ENCODE data around the gene TFF2. TPM values are rescaled to one million over a fixed set of nuclear protein-coding genes. Genes with fewer than 3 reads are reported as not detected.
A peak's percentile ranks its signal among the peaks of the same experiment; 100 is the strongest.

The TFF2 gene
- total RNA-seq, 1 experiment from 2014 or later = not detected

DNA sequence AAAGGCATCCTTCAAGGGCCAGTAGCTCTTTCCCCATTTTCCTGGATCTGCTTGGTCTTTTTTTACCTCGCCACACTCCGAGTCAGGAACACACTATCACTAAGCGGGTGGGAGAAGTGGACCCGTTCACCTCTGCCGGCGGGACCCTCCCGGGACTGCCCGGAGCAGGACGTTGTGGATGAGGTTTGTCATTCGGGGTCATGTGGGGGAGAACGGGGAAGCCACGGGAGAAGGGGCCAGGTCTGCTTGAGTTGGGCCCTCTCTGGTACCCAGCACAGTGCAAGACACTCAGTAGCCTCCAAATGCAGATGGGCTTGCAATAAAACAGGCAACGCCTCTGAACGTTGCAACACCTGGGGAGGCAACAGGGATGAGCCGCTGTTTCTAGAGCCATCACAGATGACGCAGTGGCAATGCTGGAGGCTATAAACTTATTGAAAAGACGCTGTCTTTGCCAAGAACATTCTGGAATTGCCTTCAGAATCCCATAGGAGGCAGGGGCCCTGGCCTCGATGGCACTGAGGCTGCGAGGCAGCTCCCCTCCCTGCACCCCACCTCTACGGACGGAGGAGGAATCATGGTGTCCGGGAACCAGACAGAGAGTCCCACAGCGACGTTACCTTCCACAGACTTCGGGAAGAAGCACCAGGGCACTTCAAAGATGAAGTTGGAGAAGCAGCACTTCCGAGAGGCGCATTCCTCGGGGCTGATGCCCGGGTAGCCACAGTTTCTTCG lies 3.8 kb downstream of the TFF2 start:
- no peak for DNase-seq (ENCODE audit: low read depth)

DNA sequence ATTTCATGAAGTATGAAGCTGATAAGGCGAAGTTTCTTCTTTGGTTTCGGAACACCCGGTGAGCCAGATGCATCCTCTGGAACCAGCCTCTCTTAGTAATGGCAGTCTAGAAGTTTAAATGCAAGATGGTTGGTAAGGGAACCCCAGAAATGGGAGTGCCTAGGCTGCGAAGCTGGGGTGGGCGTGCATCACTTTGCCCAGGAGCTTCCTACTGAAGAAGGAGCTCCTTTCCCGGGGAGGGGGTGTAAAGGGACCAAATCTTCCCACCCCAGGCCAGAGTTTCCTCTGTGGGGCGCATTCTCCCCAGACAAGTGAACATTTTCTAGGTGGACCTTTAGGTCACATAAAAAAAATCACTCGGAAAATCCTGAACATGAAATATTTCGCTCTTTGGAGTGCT lies 4.4 kb downstream of the TFF2 start:
- no peak for DNase-seq (ENCODE audit: low read depth)

DNA sequence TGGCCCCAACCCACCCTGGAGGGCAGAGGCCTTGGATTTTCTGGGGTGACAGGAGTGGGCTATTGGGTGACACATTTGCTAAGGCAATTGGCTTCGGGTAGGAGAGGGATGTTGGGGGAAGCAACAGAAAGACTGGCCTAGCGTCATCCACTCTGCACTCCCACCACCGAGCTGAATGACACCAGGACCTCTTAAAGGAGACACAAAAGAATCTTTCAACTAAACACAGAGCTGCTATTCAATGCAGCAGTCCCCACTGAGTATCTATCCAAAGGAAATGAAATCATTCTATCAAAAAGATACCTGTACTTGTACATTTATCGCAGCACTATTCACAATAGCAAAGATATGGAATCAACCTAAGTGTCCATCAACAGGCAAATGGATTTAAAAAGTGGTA lies 6.2 kb downstream of the TFF2 start:
- no peak for DNase-seq (ENCODE audit: low read depth)

DNA sequence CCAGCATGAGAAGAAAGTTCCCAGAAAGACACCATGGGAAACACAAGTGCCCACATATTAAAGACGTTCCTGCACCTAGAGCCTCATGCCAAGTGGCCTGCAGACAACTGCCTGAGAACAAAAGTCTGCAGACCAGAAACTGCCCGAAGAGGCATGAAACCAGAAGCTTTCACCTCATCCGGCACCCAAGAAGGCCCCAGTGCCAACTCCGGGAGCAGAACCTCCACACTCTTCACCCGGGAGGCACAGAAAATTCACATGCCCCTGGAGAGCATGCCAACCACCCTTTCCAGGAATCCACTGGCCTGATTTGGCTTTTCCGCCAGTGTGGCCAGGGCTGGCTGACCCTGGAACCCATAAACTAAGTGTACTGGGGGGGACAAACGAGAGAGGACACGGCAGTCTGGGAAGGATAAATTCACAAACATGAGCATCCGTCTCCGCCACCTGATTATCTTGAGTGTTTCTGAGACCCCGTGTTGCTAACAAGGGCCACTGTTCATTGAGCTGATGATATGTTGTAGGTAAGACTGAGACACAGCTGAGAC lies 6.8 kb downstream of the TFF2 start:
- no peak for DNase-seq (ENCODE audit: low read depth)

DNA sequence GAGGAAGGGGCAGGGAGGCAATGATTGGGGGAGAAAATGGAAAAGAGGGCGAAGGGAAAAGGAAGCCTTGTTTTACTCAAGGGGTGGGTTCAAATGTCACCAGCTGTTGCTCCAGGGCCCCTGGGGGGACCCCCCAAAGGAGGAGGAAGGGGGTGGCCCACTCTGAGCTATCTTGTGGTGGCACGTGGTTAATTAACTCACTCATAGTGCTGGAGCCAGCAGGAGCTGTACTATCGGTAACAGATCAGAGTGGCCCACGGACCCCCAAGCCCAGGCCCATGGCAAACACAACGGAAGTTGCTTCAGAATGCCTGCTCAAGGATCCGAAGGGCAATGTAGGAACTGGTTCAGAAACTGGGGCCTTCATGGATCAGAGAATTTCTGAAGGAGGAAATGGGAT lies 7.2 kb downstream of the TFF2 start:
- no peak for DNase-seq (ENCODE audit: low read depth)

DNA sequence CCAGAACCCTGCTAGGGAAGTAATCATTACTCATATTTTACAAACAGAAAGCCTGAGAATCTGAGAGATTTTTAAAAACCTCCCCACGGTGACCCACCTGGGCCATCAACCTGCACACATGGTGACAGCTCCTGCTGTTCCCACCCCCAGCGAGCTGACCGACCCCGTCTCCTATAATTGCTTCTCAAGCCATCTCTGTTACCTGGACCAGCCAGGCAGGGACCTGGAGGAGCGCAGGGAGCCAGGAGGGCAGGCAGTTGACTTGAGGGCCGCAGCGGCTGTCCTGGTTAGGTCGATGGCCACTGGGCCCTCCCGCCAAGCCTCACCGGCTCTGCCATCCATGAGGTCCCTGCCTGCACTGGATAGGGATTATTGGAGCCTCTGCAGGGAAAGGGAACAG lies 7.7 kb downstream of the TFF2 start:
- DNase-seq (ENCODE audit: low read depth) = no peak

DNA sequence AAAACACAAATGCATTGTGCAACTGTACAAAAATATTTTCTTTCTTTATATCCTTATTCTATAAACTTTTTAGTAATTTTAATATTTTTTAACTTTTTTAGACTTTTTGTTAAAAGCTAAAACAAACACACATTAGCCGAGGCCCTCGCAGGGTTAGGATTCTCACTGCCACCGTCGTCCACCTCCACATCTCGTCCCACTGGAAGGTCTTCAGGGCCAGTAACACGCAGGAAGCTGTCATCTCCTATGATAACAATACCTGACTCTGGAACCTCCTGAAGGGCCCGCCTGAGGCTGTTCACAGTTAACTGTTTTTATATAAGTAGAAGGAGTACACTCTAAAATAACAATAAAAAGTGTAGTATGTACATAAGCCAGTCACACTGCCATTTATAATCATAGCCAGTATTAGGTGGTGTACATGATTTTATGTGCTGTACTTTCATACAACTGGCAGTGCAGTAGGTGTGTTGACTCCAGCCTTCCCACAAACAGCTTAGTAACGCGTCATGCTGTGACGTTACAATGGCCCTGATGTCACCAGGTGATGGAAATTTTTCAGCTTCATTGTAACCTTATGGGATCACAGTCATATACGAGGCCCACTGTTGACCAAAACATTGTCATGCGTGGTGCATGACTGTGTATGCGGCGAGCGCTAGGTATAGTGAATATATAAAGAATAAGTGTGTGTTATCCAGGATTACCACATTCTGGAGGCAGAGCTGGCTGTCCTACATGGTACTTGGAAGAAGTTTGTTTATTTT lies 8.8 kb downstream of the TFF2 start:
- DNase-seq (ENCODE audit: low read depth) = no peak

DNA sequence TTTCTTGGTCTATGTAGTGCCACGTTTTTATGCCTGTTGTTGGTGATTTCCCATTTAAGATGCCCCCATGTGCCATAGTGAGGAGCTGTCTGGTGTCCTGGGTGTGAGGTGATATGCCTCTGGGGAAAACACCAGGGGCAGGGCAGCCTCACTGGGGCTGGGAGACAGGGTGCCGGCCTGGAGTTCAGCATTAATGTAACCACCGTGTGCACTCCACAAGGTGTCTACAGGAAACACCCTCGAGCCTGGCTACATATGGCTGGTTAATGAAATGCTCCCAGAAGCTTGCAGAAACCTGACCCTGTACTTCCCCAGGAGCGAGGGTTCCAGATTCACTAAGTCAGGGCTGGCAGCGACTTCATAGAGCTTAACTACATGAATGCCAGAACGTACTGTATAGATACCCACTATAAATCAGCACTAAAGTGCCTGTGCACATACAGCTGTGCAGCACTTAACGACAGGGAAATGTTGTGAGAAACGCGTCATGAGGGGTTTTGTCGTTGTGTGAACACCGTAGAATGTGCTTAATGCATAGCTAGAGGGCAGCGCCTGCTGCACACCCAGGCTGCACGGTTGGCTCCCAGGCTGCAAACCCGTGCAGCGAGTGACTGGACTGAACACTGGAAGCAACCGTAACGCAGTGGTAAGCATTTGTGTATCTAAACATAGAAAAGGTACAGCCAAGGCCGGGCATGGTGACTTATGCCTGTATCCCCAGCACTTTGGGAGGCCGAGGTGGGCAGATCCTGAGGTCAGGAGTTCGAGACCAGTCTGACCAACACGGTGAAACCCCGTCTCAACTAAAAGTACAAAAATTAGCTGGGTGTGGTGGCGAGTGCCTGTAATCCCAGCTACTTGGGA lies 10.4 kb downstream of the TFF2 start:
- no peak for DNase-seq (ENCODE audit: low read depth)

DNA sequence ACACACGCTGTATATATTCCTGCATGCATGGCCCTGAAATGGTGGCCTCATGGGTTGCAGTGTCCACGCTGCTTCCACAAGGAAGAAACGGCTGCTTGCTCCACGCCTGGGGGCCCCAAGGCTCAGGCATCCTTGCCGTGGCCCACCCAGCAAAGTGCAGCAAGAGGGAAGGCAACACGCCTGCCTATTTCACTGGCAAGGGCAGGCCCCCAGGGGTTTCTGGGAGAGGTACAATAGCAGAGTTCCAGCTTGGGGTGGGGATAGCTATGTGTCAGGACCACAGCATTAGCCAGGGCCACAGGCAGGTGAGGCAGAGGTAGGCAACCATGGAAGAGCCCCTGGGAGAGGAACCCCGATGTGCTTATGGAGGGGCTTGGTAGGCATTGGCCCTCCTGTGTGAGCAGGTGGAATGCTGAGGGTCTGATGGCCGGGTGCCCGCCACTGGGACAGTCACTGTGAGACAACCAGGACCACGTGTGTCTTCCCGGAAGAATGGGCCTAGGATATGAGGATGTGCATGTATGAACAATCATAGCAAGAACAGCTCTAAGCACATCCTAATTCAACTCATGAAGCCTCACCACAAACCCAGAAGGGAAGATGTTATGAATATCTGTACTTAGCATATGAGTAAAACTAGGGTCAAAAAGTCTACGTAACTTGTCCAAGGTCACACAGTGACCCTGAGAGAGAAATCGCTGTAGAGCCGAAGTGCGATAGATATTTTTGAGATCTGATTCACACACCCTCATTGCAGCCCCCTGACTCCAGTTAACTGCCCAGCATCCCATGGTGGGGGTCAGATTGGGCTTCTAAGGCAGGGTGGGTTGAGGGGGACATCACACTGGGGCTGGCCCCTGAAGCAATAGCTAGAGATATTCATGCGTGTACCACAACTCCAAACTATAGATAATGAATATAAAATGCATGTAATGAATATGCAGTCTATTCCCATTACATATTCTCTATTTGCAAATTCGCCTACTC lies 11.8 kb downstream of the TFF2 start:
- DNase-seq (ENCODE audit: low read depth) = no peak

DNA sequence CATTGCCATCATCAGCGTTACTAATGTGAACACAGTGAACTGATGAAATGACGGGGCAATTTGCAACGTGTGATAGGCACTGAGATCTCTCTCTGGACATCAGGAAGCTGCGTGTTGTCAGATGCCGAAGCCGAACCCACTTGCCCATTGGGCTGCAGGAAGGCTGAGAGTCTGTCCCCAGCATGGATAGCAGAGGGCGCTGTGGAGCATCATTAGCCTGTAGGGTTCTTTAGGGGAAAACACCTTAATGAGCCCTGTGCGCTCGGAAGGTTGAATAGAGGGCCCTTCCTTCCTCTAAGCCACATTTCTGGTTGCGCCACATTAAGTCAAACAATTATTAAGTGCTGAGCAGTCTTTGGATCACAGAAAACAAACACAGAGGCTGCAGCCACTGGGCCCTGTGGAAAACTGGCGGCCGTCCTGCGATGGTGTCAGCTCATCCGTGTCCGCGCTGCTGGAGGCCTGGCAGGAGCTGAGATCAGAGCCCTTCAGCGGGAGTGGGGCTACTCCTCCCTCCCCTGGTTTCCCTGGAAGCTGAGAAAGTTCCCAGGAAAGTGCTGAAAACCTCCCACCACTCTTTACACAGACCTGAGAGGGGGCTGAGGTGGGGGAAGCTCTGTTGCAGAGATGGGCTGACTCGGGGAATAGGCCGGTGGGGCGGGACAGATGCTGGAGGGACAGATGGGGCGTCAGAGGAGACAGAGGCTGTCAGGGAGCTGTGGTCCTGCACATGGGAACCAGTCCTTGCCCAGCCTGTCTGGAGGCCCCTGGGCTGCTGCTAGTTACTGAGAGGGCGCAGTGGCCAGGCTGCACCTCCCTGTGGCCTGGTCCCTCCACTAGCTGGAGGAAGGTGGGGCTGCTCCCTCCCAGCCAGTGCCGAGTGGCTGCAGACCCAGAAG lies 12.7 kb downstream of the TFF2 start:
- peak; percentile 1 for DNase-seq (ENCODE audit: low read depth)

DNA sequence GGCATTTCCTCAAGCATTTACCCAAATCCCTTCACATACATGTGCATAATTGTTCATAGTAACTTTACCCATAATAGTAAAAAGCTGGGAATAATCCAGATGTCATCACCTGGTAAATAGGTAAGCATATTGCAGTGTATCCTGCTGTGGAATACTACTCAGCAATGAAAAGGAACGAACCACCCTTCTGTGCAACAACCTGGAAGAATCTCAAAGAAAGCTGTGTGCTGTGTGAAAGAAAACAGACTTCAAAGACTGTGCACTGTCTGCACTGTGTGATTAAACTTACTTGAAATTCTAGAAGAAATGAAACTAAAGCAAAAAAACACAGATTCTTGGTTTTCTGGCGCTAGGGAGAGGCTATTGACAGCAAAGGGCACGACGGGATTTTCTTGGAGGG lies 13.5 kb downstream of the TFF2 start:
- no peak for DNase-seq (ENCODE audit: low read depth)

DNA sequence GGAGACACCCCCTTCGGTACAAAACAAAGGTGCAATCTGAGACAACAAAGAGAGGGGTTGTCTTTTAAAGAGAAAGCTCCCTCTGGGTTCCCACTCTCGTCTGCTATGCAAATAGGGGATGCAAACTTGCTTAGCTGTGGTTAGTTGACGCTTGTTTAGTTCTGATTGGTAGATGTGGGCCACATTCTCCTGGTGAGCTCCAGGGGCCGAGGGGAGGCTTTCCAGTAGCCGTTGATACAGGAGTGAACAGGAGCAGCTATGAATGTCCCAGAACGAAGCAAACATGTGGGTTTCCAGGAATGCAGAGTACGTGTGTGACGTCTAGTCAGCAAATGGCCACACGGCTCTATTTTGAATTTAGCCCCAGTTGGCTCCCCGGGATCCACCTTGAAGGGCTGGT lies 14.7 kb downstream of the TFF2 start:
- DNase-seq (ENCODE audit: low read depth) = no peak

DNA sequence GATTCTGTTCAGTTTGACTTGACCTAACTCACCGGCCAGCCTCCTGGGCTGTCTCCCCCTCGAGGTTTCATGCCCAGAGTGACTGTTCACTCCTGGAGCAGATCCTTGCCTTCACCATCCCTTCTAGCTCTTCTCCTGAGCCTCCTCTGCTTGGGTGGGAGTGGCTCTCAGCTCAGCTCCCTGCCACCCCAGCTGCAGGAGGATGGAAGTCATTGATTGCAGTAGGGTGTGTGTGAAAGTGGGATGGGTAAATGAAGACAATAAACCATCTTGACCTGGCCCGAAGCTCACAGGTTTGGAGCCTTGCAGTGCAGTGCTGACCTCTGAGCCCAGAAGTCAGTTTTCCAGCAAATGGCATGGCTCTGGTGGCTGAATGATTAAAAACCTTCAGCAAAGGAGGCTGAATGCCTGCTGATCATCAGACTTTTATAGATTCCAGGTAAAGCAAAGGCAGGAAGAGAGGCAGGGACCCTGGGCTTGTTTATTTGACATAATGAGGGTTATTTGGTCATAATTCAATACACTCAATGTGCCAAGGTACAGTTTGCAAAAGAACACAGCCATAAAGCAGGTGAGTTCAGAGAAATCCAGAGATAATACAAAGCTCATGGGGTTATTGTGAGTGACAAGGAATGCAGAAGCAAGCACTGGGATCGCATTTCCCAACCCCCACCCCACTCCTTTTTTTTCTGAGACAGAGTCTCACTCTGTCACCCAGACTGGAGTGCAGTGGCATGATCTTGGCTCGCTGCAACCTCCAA lies 18.1 kb downstream of the TFF2 start:
- DNase-seq (ENCODE audit: low read depth) = no peak

DNA sequence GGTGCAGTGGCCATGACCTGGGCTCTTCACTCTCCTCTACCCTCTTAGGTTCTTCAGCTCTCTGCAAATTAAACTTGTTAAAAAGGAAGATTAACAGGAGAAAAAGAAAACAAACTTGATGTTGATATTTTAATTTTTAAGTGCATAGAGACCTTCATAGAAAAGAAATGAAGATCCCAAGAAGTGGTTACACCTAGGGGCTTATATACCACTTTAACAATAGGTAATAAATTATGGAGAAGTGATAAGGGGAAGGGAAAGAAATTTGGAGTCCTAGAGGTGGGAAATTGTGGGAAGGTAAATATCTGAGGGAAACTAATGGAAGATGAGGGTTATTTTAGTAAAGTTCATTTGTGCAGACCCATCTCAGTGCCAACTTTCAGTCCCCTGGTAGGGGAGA lies 19.1 kb downstream of the TFF2 start:
- no peak for DNase-seq (ENCODE audit: low read depth)

DNA sequence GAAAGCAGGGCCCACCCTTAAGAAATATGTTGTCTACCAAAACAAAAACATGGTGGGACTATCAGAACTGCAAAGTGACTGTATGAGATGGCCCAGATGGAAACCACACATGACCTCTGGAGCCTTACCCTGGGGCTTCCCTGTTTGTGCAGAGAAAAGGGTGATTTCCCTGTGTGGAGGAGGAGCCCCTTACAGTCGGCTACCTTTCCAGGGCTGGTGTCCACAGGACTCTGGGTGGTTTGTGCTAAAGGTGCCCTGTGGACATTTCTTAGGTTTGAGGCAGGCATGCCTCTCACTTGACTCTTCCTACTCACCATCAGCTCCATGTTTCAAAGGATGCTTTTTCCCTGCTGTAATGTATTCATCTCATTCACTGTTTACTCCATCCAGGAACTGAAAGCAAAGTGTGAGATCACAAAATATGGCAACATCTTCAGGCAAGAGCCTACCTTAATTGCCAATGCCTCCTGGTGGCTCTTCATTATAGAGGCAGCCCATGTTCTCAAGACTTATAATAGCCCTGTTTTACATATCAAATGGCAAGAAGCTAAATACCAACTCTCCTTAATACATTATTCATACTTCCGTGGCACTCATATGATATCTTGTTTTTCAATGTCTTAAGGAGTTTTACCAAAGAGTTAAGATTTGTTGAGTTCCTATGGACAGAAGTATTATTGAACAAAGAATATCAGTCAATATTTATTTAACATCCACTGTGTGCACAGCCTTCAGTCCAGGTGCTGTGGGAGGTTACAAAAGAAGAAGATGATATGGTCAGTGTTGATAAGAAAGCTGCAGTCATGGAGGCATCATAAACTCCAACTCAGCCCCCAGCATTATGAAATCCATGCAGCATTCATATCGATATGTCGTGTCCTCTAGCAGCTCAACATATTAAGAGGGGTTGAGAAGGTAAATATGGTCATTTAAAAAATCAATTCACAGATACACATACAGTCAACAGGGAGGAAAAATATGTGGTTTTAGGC lies 20.1 kb downstream of the TFF2 start:
- no peak for DNase-seq (ENCODE audit: low read depth)

DNA sequence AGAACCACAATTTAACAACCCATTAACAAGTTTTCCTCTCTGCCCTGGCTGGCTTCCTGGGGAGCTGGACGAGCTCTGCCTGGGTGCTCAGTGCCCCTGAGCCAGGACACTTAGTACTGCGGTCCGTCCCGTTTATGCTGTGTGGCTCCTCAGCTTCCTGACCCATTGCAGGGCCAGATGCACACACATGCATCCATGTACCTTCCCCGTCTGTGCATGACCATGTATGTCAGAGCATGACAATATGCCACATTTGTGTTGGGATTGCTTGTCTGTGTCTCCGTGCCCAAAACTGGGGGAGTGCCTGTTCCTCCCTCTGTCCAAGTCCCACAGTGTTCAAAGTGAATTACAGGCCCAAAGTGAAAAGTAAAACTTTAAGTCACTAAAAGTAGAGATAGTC lies 25.9 kb downstream of the TFF2 start:
- no peak for DNase-seq (ENCODE audit: low read depth)

DNA sequence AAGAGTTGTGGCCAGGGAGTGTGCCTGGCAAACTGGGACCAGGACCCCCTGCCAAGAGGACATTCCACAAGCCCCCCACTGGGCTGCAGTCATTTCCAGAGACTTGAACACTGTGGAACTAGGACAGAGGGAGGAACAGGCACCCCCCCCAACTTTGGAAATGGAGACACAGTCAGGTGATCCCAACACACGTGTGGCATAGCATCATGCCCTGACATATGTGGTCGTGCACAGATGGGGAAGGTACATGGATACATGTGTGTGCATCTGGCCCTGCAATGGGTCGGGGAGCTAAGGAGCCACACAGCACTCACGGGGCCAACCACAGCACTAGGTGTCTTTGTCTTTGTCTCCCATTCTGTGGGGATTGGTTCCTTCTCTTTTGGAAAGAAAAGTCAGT lies 28.9 kb downstream of the TFF2 start:
- no peak for DNase-seq (ENCODE audit: low read depth)

DNA sequence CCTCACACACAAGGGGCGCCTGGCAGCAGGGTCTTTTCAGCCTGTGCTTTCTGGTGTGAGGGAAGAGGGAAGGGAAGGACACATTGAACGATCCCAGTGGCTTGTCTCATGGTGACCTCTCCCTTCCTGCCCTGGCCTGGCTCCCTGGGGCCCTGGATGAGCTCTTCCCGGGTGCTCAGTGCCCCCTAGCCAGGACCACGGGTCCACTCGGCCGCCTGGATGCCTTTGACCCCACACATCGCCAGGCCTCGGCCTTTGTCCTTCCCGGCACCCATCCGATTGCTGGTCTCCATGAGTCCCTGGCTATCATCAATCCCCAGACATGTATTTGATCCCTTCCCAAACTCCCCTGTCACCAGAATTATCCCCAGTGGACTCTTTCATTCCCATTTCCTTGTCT lies 29.6 kb downstream of the TFF2 start:
- no peak for DNase-seq (ENCODE audit: low read depth)

Data from LHCN-M2 (cell line).